GM19463 (cell line): Measurements from ENCODE around the gene DET1.
"Not testable (repeated sequence)": the region's sequence is repeated elsewhere in the genome, so short reads cannot be mapped to it uniquely, and the experiment has no call there.

Source experiments
- ATAC-seq: cut with Tn5 transposase; IDR thresholded peaks from one replicate; pipeline ENCODE4 v1.9.1; 2021; ENCODE audit warnings: mild to moderate bottlenecking, moderate library complexity; ENCODE audit not compliant: unreplicated experiment

Gene DET1

DNA sequence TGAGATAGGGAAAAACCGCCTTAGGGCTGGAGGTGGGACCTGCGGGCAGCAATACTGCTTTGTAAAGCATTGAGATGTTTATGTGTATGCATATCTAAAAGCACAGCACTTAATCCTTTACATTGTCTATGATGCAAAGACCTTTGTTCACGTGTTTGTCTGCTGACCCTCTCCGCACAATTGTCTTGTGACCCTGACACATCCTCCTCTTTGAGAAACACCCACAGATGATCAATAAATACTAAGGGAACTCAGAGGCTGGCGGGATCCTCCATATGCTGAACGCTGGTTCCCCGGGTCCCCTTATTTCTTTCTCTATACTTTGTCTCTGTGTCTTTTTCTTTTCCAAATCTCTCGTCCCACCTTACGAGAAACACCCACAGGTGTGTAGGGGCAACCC, 5.4 kb downstream of the DET1 start:
- not testable (repeated sequence) for ATAC-seq

DNA sequence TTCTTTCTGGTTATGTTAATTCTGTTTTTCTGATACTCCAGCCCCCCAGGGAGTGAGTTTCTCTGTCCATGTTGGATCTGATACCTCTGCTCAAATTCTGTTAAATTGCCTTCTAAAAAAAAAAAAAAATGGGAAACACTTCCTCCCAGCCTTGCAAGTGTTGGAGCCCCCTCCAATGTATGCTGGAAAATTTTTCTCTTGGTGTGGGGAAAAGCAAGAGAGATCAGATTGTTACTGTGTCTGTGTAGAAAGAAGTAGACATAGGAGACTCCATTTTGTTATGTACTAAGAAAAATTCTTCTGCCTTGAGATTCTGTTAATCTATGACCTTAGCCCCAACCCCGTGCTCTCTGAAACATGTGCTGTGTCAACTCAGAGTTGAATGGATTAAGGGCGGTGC, 6.1 kb downstream of the DET1 start:
- ATAC-seq: not testable (repeated sequence)

DNA sequence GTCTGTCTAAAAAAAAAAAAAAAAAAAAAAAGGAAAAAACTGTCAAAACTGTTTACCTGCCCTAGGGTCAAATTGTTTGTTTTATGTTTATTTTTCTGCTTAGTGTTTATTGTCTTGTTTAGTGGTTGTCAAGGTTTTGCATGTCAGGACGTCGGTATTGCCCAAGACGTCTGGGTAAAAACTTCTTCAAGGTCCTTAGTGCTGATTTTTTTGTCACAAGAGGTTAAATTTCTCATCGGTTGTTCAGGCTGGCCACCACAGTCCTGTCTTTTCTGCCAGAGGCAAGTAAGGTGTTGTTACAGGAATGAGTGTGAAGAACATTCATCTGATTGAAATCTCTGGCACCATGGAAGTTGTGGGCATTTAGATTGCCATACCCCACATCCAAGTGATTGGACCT, 7.0 kb downstream of the DET1 start:
- no peak for ATAC-seq

- ATAC-seq: no peak
Observed at GRCh38 chr15:88538972-88539371, 7.5 kb downstream of the DET1 start.

DNA sequence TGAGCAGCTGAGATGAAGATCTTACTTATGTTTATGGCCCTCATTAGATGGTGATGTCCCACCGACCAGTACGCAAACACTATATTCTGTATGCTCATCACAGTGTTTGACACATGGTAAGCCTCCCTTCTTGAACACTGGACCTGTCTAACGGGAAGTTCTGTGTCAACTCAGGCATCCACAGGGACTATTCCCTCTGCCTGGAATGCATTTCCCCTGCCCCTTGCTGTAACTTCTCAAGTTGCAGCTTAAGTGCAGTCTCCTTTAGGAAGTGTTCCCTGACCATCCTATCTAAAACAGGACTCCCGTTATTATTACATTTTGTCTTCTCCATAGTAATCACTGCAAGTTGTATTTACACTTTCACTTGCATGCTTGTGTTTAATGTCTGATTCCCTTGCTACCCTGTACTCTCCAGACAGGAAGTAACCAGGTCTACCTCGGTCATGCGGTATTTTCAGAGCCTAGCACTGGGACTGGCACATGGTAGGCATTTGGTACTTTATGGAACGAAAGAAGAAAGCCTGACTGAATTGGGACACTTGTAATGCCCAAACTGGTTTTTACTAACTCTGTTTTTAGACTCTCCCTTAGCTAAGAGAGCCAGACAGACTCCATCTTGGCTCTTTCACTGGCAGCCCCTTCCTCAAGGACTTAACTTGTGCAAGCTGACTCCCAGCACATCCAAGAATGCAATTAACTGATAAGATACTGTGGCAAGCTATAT, 8.7 kb downstream of the DET1 start:
- no peak for ATAC-seq

DNA sequence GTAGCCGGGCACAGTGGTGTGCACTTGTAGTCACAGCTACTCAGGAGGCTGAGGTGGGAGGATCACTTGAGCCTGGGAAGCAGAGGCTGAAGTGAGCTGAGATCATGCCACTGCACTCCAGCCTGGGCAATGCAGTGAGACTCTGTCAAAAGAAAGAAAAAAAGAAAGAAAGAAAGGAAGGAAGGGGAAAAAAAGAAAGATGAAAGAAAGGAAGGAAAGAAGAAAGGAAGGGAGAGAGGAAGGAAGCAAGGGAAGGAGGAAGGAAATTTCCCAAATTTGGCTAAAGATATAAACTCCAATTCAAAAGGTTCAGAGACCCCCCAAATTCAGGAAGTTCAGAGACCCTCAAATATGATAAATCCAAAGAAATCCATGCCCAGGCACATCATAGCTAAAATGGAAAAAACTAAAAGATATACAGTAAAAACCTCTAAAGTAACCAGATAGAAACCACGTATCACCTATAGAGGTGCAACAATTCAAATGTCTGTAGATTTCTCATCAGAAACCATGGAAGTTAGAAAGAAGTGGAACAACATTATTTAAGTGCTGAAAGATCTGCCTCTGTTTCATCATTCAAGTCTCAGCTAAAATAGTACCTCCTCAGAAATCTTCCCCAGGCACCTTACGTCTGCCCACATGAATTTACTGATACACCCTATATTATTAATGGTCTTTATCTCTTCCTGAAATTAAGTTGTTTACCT, 10.7 kb downstream of the DET1 start:
- no peak for ATAC-seq

DNA sequence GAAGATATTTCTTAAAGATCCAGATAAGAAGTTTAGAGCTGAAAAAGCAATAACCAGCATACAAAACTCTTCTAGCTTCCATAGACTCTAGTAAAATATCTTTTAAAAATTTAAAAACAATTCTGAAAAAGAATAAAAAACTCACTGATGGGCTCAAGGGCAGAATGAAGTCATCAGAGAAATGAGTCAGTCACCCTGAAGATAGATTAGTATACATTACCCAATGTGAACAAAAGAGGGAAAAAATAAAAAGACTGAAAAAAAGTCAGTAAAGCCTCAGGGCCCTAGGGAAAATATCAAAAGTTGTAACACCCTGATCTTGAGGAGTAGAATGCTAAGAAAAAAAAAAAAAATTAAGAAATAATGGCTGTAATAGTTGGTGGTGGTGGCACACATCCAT, 11.4 kb downstream of the DET1 start:
- ATAC-seq: no peak

- ATAC-seq: no peak
Observed at GRCh38 chr15:88533376-88533775, 13.1 kb downstream of the DET1 start.

- ATAC-seq: no peak
Observed at GRCh38 chr15:88529021-88529630, 17.4 kb downstream of the DET1 start.

GRCh38 chr15:88526247-88526879, 20.1 kb downstream of the DET1 start:
- no peak for ATAC-seq

GRCh38 chr15:88525418-88525817, 21.1 kb downstream of the DET1 start:
- ATAC-seq: no peak

- not testable (repeated sequence) for ATAC-seq
Observed at GRCh38 chr15:88524094-88524493, 22.4 kb downstream of the DET1 start.

DNA sequence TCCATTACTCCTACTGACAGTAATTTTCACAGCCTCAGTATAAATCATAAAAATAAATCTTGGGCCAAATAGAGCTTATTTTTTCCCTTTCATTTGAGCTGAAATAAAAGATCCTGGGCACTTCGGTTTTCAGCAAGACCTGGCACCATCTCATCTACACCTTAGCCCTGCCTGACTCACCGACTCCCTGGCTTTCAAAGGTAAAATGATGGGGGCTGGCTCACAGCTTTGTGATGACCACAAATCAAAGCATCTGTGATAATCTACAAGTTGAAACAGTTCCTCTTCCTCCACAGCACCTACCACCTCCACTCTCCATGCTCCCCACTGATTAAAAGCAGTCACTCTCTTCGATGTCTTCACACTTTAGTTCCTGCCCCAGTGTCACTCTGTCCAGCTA, 27.6 kb downstream of the DET1 start:
- no peak for ATAC-seq

- ATAC-seq: no peak
Observed at GRCh38 chr15:88513195-88513594, 33.3 kb downstream of the DET1 start.

- no peak for ATAC-seq
Observed at GRCh38 chr15:88512601-88513000, 33.9 kb downstream of the DET1 start.

- ATAC-seq: no peak
Observed at GRCh38 chr15:88512078-88512477, 34.4 kb downstream of the DET1 start.

GRCh38 chr15:88511161-88511560, 35.3 kb downstream of the DET1 start:
- ATAC-seq: no peak

DNA sequence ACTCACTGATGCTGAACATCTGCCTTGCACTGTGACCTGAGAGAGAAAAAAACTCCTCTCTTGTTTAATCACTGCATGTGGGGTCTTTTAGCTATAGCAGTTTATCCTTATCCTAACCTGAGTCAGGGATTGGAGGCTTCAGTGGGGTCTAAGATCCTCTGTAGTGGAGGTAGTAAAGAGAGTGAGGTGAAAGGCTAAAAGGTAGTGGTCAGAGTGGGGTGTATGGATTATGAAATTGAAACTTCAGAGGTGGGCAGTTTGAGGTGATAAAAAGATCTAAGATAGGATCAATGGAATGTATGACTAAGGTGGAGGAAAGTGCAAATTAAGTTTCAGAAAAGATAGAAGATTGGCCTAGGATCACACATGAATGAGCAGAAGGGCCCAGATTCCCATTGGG, 36.5 kb downstream of the DET1 start:
- ATAC-seq: no peak

- no peak for ATAC-seq
Observed at GRCh38 chr15:88509321-88509720, 37.2 kb downstream of the DET1 start.

GRCh38 chr15:88506628-88507027, 39.9 kb downstream of the DET1 start:
- no peak for ATAC-seq

- ATAC-seq: no peak
Observed at GRCh38 chr15:88505721-88506120, 40.8 kb downstream of the DET1 start.

DNA sequence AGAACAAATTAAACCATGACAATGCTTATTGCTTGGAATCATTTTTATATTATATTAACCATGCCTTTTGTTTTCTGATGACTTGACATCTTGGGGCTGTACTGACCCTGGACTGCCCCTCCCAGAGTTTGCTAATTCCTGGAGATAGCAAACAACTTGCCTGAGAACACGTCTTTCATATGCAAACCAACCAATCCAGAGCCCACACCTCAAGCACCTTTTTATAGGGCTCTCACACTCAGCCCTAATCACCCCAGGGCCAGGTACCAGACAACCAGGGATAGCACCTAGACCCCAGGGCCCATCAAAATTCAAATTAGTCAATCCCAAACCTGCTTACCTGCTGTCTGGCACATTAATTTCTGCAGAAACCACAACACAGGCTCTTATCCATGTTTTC, 42.0 kb downstream of the DET1 start:
- no peak for ATAC-seq
